Measurements from ENCODE around the gene TBL1X. TPM values are rescaled to one million over a fixed set of nuclear protein-coding genes. Genes with fewer than 3 reads are reported as not detected.

TBL1X gene
- total RNA-seq, 1 donor from 2014 or later = 11.4 TPM

GRCh38 chrX:9494771-9495170 lies 29.9 kb downstream of the TBL1X start:
- no peak for DNase-seq (ENCODE audit: low read depth)

DNA sequence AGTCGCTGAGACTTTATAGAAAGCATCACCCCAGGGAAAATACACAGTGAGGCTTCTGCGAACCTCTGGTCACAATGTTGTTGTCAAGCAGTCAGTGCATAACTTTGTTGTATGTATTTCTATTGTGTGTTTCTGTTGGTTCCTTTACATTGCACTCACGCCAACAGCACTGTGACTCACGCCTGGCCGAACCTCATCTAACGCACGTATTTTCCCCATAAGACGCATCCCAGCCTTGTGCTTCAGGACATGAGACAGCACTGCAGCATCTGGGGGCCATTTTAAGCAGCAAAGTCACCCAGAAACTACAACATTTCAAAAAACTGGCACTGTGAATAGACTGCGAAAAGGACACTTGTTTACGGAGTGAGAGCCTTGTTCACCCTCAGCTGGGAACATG lies 30.6 kb downstream of the TBL1X start:
- no peak for DNase-seq (ENCODE audit: low read depth)

DNA sequence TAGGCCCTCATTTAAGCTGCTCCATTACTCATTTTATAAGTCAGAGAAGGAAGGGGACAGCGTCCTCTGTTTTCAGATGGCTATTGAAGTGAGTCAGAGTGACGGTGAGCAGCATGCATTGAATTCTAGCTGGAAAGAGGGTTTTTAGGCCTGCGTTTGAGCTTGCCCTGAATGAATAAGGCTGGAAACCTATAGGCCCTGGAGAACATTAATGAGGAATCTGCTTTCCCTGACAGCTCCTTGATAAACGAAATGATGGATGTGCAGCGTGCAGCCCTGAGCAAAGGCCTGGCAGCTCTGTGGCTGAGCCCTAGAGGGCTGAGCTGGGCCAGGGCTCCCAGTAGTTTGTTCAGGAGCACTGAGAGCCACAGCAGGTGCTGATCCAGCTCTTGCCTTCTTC lies 33.4 kb downstream of the TBL1X start:
- no peak for DNase-seq (ENCODE audit: low read depth)

GRCh38 chrX:9500584-9500983 lies 35.7 kb downstream of the TBL1X start:
- DNase-seq (ENCODE audit: low read depth) = no peak

DNA sequence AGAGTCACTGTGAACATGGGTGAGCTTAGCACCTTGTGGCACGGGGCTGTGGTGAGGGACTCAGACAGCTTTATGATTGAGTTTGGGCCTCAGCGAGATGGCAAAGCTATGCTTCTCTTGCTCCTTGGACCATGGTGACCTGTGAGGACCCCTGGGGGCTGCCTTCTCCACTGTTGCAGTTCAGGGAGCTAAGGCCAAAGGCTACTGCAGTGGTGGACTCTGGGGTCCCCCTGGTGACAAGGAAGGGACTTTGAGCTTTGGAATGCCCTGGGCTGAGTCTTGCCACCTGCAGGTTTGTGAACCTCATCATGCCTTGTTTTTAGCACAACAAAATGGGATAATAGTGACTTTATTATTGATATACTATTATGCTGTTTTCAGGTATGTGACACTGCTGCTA lies 36.5 kb downstream of the TBL1X start:
- no peak for DNase-seq (ENCODE audit: low read depth)

GRCh38 chrX:9503261-9503660 lies 38.4 kb downstream of the TBL1X start:
- peak; percentile 48 for DNase-seq (ENCODE audit: low read depth)

DNA sequence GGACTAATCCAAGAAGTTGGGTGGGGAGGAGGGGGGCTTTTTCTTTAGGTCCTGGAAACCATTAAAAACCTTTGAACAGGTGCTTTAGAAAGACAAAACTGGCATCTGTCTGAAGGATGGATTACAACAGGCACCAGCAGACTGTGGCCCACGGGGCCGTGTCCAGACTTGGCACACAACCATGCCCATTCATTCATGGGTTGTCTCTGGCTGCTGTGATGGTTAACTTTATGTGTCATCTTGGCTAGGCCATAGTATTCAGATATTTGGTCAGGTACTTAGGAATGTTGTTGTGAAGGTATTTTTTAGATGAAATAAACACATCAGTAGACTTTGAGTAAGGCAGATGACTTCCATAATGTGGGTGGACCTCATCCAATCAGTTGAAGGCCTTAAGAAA lies 45.5 kb downstream of the TBL1X start:
- no peak for DNase-seq (ENCODE audit: low read depth)

- DNase-seq (ENCODE audit: low read depth) = no peak
Observed at GRCh38 chrX:9510980-9511379, 46.1 kb downstream of the TBL1X start.

DNA sequence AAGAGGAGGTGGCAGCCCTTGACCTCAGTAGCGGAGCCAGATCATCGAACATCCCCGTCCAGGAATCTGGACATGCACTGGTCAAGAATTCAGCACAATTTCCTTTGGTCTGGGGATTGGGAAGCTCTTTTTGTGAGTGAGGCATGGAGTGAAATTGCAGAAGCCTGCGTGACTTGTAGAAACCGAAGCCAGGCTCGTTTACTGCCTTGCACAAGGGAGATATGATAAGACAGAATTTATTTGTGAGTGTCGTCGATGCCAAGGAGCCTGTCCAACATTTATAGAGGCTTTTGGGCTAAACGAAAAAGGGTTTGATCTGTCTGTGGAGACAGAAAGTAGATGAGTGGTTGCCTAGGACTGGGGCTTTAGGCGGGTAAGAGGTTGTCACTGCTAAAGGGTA lies 50.6 kb downstream of the TBL1X start:
- DNase-seq (ENCODE audit: low read depth) = no peak

GRCh38 chrX:9515973-9516538 lies 51.2 kb downstream of the TBL1X start:
- DNase-seq (ENCODE audit: low read depth) = no peak

DNA sequence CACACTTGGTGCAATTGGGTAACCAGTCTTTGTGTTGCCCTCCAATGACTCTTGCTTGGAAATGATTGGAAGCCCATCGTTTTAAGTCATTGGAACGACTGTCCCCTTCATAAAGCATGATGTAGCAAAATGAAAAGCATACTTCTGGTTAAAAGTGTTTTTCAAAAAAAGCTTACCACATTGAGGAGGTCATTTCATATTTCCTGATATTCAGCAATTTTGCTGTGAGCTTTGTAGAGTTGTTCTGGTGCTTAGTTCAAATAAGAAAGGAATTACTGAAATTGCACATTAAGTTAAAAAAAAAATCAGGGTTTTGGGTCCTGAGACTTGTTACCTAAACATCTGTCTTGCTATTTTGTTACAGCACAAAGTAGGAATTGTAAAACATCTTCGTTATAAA lies 51.8 kb downstream of the TBL1X start:
- no peak for DNase-seq (ENCODE audit: low read depth)

GRCh38 chrX:9518051-9518450 lies 53.2 kb downstream of the TBL1X start:
- no peak for DNase-seq (ENCODE audit: low read depth)

- DNase-seq (ENCODE audit: low read depth) = no peak
Observed at GRCh38 chrX:9518889-9519288, 54.0 kb downstream of the TBL1X start.

GRCh38 chrX:9519546-9520216 lies 54.8 kb downstream of the TBL1X start:
- no peak for DNase-seq (ENCODE audit: low read depth)

GRCh38 chrX:9520217-9520590 lies 55.3 kb downstream of the TBL1X start:
- DNase-seq (ENCODE audit: low read depth) = no peak

DNA sequence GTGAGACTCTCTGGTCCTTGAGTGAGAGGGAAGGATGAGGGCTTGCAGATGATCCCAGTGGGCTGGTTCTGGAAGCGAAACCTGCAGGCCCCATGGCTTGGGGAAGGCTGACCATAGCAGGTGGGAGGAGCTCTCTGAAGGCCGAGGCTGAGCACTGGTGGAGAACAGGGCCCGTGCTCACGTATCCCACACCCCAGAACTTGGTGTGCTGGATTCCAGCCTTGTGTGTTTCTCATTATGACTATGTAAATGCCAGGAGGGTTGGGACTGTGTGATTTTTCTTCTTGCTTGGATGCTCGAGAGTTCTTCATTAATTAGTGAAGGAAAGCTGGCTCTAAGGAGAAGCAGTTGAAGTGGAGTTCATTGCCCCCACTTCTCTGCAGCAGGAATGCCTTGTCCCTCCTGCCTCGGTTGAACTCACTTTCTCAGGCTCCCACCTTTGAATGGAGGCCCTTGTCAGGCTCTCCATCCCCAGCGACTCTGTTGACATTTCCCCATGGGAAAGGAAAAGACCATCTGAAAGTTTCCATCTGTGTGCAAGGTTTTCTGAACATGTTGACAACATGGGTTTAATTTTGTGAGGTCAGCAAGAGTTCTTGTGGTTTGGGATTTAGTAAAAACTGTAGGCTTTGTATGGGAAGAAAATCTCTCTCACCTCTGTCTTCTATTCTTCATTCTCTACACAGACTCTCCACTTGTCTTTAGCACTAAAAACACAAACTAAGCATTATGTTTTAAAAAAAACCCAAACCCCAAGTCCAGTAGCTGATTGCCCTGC lies 57.7 kb downstream of the TBL1X start:
- DNase-seq (ENCODE audit: low read depth) = no peak

DNA sequence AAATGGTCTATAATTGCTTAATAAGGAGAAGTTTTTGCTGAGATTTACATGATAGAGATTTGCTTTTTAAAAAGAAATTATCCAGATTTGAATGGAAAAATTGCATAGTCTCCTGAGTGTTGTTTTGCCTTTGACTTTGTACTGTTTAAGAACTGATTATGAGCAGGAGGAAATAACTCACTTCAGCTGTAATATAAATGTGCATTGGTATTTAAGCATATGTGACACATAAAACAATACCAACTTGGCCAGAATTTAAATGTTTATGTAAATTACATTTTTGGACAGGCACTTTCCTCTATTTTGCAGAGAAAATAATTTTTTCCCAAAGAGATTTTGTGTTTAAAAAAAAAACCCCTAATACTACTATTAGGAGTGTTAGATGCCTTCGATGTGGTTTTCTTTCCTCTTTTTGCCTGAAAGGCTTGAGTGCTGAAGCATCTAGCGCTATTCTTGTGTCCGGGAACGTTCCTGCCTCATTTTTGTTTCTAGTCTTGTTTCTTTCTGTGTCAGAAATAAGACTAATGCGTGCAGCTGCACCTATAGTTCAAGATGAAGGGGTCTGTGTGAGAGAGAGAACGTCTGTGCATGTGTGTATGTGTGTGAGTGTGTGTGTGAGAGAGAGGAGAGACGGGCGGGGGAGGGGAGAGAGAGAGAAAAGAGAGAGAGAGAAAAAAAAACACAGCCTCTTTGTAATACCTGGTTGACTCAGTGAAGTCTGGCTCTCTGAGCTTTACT lies 60.8 kb downstream of the TBL1X start:
- no peak for DNase-seq (ENCODE audit: low read depth)

GRCh38 chrX:9526965-9527364 lies 62.1 kb downstream of the TBL1X start:
- DNase-seq (ENCODE audit: low read depth) = no peak

GRCh38 chrX:9528498-9528897 lies 63.6 kb downstream of the TBL1X start:
- no peak for DNase-seq (ENCODE audit: low read depth)

- DNase-seq (ENCODE audit: low read depth) = no peak
Observed at GRCh38 chrX:9529223-9529622, 64.4 kb downstream of the TBL1X start.

DNA sequence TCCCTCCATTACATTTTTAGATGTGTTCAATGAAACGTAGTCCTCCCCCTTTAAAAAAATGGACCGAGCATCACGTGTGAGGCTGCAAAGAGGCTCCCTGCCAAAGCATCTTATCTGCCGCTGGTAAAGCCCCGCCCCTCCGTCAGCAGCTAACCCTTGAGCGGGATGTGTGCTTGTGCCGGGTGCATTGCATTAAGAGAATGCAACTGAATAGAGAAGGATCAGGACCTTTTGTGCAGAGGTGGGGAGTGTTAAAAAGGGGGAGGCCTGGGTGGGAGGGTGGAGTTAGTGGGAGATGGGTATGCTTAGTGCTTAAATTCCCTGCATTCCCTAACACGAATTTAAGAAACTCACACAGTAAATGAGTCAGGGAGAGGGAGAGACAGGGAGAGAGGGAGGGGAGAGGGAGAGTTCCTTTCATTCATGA lies 66.0 kb downstream of the TBL1X start:
- peak; percentile 72 for DNase-seq (ENCODE audit: low read depth)

GRCh38 chrX:9532349-9532748 lies 67.5 kb downstream of the TBL1X start:
- no peak for DNase-seq (ENCODE audit: low read depth)

Measured in myocyte (in vitro differentiated cells).